Activated naive CD4-positive, alpha-beta T cell (primary cell): ENCODE measurements around the gene CRLF1.

ENCODE experiments used
- DNase-seq, 4 experiments: peaks; one replicate each; lab custom pipeline; 2025; lab: John Stamatoyannopoulos, UW

The CRLF1 gene, protein sequence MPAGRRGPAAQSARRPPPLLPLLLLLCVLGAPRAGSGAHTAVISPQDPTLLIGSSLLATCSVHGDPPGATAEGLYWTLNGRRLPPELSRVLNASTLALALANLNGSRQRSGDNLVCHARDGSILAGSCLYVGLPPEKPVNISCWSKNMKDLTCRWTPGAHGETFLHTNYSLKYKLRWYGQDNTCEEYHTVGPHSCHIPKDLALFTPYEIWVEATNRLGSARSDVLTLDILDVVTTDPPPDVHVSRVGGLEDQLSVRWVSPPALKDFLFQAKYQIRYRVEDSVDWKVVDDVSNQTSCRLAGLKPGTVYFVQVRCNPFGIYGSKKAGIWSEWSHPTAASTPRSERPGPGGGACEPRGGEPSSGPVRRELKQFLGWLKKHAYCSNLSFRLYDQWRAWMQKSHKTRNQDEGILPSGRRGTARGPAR

DNA sequence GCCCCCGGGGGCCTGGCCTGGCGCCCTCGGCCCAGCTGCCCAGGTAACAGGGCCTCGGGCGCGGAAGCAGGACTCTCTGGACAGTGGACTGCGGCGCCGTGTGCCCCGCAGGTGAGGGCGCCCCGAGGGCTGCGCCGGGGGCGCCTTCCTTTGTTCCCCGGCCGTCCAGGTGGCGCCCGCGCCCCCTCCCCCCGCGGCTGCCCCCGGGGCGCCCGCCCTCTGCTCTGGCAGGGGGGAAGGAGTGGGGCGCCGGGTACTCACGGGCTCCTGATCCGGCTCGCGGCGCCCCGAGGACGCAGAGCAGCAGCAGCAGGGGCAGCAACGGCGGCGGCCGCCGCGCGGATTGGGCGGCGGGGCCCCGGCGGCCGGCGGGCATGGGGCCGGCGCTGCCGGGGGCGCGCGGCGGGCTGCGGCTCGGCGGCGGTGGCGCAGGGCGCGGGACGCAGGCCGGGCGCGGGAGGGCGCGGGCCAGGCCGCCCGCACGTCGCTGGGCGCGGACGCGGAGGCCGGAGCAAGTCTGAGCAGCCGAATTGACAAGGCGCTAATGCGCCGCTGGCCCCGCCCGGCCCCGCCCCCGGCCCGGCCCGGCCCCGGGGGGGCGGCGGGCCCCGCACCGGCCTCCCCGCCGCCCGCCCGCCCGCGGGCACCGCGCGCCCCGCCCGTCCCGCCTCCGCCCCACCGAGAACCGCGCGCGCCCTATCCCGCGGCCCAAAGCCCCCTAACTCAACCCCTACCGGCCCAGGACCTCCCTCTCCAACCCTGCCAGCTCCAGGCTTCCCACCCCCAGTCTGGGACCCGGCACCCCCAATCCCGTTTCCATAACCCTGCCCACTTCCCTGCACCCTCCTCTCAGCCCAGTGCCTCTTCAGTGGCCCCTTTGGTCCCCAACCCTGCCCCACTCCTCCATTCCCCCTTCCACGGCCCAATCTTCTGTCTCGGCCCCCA is at the start of gene CRLF1:
Gene CRLF1 (minus strand): TSS at position 519 of the 945 bp plus-strand sequence. CDS start 143 bp downstream, at position 376.
- no peak for DNase-seq

DNA sequence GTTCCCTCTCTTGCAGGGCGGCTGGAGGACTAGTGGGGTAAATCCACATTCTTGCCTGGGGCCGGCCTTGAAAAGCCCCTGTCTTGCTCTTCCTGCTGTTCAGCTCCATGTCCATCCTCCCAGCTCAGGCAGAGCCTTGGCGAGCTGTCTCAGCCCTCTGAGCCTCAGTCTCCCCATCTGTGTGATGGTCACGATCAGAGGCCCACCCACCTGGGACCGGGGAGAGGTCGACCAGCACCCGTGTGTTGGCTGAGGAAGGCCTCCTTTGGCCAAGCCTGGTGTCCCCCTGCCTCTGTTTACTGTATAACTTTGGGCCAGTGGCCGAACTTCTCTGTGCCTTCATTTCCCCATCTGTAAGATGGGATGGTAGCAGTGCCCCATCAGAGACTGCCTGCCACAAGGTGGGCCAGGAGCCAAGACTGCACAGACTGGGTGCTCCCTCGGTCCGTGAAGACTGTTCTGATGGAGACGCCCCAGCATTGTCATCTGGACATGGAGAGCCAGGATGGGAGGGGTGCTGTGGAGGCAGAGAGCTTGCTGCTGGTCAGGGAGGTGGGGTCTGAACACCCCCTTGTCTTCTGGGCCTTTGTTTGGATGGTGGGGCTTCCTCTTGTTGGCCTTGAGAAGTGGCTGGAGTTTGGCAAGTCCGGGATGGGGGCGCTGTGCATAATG is 48.7 kb upstream of the CRLF1 start:
- no peak for DNase-seq

DNA sequence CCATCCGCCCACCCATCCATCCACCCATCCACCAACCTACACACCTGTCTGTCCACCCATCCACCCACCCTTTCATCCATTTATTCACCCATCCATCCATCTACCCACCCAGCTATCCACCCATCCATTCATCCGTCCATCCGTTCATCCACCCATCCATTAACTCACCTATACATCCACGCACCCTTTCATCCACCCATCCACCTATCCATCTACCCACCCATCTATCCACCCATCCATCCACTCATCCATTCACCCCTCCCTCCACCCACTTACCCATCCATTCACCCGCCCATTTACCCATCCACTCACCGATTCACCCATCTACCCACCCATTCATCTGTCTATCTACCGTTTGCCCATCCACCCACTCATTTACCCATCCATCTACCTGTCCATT is 47.9 kb upstream of the CRLF1 start:
- no peak for DNase-seq

DNA sequence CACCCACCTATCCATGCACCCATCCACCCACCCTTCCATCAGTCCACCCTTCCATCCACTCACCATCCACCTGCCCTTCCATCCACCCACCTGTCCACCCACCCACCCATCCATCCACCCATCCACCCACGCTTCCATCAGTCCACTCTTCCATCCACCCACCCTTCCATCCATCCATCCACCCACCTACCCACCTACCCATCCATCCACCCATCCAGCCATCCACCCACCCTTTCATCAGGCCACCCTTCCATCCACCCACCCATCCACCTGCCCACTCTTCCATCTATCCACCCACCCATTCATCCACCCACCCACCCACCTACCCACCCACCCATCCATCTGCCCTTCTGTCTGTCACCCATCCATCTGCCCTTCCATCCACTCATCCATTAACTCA is 47.3 kb upstream of the CRLF1 start:
- DNase-seq = no peak

DNA sequence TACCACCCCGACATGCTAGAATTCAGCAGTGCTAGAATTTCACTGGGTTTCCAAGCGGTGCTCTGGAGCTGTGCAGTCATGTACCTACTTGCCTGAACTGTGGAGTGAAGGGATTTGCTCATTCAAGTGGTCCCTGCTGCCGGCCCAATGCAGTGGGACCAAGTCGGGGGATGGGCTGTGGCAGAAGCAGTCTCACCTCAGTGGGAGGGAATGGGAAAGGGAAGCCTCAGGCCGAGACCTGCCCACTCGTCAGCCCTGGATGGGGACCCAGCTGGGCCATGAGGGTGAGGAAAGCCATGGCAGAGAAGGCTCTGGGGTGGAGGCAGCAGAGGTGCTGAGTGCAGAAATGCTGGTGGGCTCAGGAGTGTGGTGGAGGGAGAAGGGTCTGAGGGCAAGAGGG is 45.1 kb upstream of the CRLF1 start:
- DNase-seq = no peak

DNA sequence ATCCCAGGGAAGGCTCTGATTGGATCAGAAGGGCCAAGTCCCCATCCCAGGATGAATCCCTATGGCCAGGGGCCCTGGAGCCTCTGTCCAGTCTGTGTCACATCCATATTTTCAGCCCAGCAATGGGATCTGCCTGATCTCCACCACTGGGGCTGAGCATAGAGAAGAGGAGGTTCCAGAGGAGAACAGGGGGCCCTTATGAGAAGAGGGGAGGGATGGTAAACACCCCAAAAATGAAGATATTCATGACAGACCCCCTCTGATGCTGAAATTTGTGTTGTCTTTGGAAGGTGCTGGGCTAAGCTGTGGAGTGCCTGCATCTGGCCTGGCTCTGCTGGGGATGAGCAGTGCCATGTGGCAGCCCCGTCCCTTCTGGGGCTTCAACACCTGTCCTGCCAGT is 44.7 kb upstream of the CRLF1 start:
- no peak for DNase-seq

DNA sequence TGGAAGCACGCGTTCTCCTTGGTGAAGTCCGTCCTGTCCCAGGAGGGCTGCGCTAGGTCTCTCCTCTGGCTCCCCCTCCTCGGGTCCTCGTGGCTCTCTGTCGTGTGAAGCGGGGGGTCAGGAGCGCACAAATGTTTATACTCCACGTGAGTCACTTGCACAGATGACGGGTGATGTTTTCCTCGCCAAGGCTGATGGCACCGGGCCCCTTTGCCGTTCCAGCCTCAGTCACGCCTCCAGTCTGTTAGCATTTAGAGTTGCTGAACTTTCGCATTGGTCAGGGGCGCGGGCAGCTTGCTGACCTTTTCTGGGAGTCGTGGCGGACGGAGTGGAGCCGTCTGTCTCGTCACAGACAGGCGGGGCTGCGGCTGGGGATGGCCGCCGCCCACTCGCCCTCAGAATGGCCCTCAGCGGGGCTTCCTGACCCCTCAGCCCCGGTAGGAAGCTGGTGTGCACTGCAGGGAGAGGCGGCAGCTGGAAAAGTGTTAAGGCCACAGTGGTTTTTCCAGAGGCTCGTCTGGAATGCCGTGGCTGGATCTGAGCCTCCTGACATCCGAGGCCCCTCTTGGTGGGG is 44.0 kb upstream of the CRLF1 start:
- no peak for DNase-seq

DNA sequence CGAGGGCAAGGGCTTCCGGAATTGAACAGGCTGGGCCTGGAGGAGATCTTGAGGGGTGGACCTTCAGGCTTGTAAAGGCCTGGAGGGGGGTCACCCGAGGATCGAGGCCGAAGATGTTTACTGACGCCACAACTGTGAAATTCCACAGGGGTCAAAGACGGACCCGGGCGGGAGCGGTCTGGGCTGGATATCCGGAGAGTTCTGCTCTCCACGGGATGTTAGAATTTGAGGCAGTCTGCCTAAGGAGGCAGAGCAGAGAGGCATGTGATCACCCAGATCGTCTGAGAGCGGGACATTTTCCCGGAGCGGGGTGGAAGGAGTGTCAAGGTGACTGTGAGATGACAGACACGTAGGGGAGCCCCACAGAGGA is 43.4 kb upstream of the CRLF1 start:
- no peak for DNase-seq

DNA sequence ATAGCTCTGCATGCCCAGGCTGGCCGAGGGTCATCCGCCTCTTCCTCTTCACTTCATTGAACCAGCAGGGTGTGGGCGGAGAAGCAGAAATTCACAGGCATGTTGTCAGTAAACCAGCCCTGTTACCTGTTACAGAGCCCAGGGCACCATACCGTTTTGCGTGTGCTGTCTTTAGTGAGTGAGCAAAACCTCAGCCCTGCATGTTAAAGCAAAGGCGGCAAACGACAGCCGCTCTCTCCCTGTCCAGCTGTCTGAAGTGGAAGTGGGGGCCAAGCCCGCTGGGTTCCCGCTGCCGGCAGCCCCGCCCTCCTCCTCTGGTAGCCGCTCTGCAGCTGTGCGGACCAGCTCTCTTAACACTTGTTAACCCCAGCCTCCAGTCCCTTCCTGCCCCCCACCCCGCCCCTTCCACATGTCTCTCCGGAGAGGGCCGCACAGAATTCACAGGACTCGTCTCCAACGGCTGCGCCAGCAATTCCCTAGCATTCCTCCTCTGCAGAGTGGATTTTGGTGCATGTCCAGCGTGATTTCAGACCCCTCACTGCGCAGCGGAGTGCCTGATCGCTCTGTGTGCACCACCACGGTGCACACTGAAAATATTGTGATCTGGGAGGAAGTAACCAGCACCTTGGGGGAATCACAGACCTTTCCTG is 42.9 kb upstream of the CRLF1 start:
- no peak for DNase-seq

DNA sequence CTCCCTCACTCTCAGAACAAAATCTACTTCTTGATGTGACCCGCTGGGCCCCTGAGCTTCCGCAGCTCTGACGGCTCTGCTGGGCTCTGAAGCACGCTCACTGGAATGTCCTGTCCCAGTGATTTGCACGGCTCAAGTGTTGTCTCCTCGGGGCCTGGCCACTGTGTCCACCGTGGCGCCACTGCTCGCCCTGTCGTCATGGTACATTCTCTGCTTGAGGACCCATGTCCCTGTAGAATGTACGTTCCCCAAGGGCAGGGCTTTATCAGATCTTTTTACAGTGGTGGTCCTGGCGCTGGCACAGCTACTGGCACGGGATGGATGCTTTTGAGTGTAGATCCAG is 42.3 kb upstream of the CRLF1 start:
- no peak for DNase-seq

DNA sequence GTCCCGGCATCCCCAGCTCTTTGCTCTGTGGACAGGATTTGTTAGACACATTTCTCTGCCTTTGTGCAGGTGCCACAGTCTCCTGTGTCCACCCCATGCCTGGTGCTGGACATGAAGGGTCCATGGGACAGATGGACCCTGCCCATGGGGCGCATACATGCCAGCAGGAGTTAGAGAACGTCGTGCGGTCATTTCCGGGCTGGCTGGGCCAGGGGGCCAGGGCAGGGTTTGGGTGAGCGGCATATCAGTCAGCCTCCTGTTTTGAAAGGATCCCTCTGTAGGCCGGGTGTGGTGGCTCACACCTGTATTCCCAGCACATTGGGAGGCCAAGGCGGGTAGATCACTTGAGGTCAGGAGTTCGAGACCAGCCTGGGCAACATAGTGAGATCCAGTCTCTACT is 41.2 kb upstream of the CRLF1 start:
- DNase-seq = no peak

DNA sequence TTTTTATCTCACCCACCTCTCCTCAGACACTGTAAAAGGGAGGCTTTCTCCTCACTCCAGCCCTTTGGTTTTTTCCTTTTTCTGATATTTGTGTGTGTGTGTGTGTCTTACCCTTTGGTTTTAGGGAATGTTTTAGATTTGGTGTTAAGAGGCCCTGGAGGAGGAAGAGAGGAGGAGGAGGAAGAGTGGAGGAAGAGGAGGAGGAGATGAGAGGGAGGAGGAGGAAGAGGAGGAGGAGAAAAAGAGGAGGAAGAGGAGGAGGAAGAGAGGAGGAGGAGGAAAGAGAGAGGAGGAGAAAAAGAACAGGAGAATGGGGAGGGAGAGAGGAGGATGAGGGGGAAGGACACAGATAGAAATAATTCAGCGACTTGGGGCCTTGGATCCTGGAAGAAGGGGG is 40.8 kb upstream of the CRLF1 start:
- DNase-seq = no peak

DNA sequence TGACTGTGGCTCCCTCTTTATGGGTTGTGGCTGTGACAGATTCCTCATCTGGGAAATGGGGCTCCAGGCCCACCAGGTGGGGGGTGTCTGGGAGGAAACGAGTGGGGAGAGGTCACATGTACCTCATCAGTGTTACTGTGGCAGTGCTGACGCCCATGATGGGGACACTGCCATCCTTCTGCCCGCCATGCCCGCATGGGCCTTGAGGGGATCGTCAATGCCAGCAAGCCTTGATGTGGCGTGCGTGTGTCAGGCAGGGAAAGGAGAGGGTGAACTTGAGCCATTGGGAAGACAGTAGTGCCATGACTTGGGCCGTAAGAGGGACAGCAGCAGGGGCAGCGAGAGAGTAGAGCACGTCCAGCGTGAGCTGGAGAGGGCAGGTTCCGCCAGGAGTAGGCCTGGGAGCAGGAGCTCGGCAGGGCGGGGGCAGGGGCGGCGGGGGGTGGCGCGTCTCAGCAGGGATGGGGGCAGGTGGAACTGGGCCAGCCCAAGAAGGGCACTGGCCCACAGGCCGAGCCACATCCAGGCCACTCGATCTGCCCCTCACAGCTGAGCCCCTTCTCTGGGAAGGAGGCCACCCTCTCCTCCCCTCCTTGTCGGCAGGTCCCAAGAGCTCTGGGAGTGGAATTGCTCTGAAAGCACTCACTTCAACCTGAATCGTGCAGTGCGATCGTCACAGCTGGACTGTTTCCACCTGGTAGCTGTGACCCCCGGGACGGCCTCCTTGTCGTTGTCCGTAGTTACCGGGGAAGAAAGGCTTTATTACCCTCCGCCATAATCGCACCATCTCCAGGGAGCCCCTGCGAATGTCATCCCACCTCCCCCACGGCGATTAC is 40.2 kb upstream of the CRLF1 start:
- no peak for DNase-seq

DNA sequence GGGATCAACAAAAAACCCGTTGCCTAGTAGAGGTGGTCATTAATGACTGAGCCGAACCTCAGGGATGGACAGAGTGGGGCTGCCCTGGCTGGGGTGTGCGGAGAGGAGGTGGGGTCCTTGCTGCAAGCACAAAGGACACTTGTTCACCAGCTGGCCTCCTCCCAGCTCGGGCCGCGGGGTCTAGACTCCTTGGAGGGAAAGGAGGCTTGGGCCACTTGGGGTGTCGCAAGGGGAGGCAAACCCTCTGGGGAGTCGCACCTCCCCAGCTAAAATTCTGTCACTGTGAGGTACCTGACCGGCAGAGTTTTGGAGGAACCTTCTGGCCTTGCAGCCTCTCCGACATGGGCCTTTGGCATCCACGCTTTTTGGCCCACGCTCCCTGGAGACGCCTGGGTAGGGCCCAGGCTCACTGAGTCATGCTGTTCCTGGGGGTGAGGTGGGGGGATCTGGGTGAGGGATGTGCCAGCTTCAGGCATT is 38.5 kb upstream of the CRLF1 start:
- DNase-seq = no peak

DNA sequence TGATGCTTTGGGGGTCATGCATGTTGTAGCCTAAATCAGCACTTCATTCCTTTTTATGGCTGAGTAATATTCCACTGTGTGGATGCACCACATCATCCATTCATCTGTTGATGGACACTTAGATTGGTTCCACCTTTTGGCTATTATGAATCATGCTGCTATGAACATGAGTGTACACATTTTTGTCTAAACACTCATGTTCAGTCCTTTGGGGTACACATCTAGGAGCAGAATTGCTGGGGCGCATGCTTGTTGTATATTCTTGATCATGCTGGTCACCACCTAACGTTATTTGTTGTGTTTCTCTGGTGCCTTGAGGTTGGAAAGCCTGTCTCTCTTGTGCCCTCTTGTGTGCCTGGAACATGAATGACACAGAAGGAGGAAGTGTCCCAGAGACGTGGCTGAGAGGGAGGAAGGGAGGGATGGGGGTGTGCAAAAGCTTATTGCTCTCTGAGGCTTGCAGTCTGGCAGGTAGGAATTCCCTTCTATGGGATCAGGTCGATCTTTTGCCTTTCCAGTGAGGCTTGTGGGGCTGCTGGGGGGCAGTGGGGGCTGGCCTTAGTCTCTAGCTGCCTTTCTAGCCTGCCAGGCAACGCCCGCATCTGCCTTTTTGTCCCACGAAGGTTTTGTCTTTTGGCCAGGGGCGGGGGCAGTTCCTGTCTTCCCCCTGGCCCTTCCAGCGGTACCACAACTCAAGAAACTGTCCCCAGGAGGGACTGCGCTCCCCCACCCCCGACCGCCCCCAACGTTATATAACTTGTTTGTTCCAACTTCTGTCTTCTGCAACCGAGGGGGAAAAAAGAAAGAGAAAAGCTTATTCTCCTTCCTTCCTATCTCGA is 37.8 kb upstream of the CRLF1 start:
- DNase-seq = no peak

DNA sequence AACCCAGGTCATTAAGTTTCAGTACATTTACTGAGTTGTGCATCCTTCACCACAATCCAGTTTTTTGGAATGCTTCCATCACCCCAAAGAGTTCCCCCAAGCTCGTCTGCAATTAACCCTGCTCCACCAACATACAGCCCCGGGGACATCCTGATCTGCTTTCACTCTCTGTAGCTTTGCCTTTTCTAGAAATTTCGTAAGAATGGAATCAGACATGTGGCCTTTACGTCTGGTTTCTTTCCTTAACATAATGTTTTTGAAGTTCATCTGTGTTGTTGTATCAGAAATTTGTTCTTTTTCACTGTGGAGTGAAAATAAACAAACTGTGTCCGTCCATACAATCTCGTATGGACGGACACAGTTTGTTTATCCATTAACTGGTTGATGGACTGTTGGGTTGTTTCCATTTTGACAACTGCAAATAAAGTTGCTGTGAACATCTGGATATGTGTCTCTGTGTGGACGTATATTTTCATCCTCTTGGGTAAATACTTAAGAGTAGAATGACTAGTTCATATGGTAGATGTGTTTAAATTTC is 33.2 kb upstream of the CRLF1 start:
- DNase-seq = no peak

DNA sequence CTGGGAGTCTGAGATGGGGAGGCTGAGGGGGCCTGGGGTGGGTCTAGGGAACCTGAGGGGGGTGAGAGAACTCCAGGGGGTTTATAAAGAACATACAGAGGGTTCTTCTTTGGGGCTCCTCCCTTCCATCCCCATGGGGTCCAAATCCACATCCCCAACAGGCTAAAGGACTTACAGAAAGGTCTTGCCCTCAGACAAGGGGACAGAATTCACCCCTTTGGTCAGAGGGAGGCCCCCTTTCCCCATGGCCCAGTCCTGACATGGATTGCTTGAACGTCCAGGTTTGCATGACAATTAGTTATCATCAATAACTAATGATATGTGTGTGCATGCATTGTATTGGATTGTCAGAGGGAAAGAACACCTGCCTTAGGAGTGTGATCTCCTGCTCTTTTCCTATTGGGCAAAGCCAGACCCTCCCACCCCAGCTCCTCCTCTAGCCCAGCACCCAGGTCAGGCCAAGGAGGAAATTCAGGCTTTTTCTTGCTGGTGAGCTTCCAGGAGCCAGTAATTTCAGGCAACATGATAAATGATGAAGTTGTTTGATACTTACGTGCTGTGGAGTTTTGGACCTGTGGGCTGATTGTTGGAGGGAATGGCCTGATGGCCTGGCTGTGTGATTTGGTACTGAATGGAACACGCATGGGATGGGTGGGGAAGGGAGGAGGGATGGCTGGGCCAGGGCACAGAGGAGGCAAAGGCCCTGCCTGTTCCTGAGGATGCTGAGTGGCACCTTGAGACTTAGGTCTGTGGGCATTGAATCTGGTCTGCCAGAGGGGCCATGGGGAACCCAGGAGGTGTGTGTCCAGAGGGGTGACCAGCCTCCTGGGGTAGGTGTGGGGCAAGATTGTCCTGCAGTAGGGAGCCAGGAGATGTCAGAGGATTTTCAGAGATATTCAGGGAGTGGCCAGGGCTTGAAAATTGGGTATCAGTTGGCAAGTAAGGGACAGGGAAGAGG is 31.4 kb upstream of the CRLF1 start:
- DNase-seq = no peak

DNA sequence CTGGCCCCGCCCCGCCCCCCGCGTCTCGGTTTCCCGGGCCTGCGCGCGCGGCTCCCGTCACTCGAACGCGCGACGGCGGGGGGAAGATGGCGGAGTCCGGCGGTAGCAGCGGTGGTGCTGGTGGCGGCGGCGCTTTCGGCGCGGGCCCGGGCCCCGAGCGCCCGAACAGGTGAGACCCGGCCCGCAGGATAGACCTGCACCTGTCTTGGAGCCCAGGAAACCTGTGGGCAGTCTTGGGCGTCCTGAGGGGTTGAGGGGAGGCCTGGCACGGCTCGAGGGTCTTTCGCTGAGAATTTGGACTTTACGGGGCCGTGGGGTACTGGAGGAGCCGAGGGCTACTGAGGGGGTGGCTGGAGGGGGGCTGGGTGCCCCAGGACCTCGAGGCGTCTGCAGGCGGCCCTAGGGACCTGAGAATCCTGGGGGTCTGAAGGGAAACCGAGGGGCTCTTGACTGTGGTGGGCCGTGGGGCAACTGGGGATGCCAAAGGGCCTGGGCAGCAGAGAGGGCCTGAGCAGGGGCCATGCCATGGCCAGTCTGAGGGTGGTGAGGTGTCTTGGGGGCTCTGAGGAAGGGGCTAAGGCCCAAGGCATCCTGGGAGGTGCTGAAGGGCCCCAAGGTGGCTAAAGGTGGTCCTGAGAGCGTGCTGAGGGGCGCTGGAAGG is 30.5 kb upstream of the CRLF1 start, which contains the start of gene KLHL26:
Gene KLHL26 (plus strand): TSS at position 60 of the 661 bp plus-strand sequence. CDS start 27 bp downstream, at position 87.
- no peak for DNase-seq
